Keratinocyte (primary cell): Measurements from ENCODE around the gene ZNF511. TPM values are rescaled to one million over a fixed set of nuclear protein-coding genes. Genes with fewer than 3 reads are reported as not detected.

Source experiments
- DNase-seq: peaks from one replicate; pipeline ENCODE4 v3.0.0-alpha.2; 2011; ENCODE audit warnings: low read depth, missing footprints, low spot score
- FAIRE-seq: peaks from 2 replicates; lab custom pipeline; 2011; peaks lifted over from hg19 to GRCh38; lab: Jason Lieb, UNC
- H2AFZ ChIP-seq: 2 replicates; pipeline ENCODE4 v1.6.0; 2012; ENCODE audit warnings: low read length, control low read depth, inconsistent platforms; ENCODE audit not compliant: control insufficient read depth
- H3K27ac ChIP-seq: 2 replicates; pipeline ENCODE4 v1.5.1; 2011; ENCODE audit warnings: low read length; ENCODE audit not compliant: control insufficient read depth, insufficient read depth
- H3K27me3 ChIP-seq: 3 replicates; pipeline ENCODE4 v1.6.0; 2011; ENCODE audit warnings: low read length; ENCODE audit not compliant: control insufficient read depth, insufficient read depth; ENCODE audit errors: extremely low read depth
- H3K36me3 ChIP-seq, 2 experiments: 2 replicates in 1 of 2; 3 replicates in 1 of 2; pipeline ENCODE4 v1.5.1; 2011; ENCODE audit warnings: low read length in 2 of 2, mild to moderate bottlenecking in 1 of 2; ENCODE audit not compliant: control insufficient read depth in 2 of 2, insufficient read depth in 2 of 2; ENCODE audit errors: extremely low read depth in 1 of 2
- H3K4me1 ChIP-seq: 3 replicates; pipeline ENCODE4 v1.5.1; 2011; ENCODE audit warnings: low read length; ENCODE audit not compliant: control insufficient read depth, insufficient read depth; ENCODE audit errors: extremely low read depth
- H3K4me2 ChIP-seq: 3 replicates; pipeline ENCODE4 v1.6.0; 2011; ENCODE audit warnings: low read depth, low read length; ENCODE audit not compliant: control insufficient read depth, insufficient read depth; ENCODE audit errors: extremely low read depth
- H3K4me3 ChIP-seq, 3 experiments: fragments of 200-600 bp in 1 of 3; sonication (generic) in 1 of 3; 2 replicates in 2 of 3; 3 replicates in 1 of 3; pipeline ENCODE4 v1.5.1; 2011 to 2016; ENCODE audit warnings: low read length in 3 of 3, mild to moderate bottlenecking in 3 of 3, control low read depth in 2 of 3, inconsistent platforms in 1 of 3, low read depth in 1 of 3, mixed read lengths in 1 of 3, mixed run types in 1 of 3, moderate library complexity in 1 of 3; ENCODE audit not compliant: control insufficient read depth in 2 of 3, insufficient read depth in 2 of 3; ENCODE audit errors: extremely low read depth in 1 of 3
- H3K79me2 ChIP-seq: 2 replicates; pipeline ENCODE4 v1.6.0; 2012; ENCODE audit warnings: low read length; ENCODE audit not compliant: control insufficient read depth, insufficient read depth
- H3K9ac ChIP-seq: 3 replicates; pipeline ENCODE4 v1.6.0; 2011; ENCODE audit warnings: low read length; ENCODE audit not compliant: control insufficient read depth, insufficient read depth; ENCODE audit errors: extremely low read depth
- H3K9me1 ChIP-seq: 3 replicates; pipeline ENCODE4 v1.6.0; 2011; ENCODE audit warnings: low read length; ENCODE audit not compliant: control insufficient read depth, insufficient read depth; ENCODE audit errors: extremely low read depth
- H3K9me3 ChIP-seq: 2 replicates; pipeline ENCODE4 v1.5.1; 2012; ENCODE audit warnings: low read depth, low read length; ENCODE audit not compliant: control insufficient read depth
- H4K20me1 ChIP-seq: 3 replicates; pipeline ENCODE4 v1.6.0; 2011; ENCODE audit warnings: low read length; ENCODE audit not compliant: control insufficient read depth, insufficient read depth; ENCODE audit errors: extremely low read depth
- EZH2 ChIP-seq: IDR thresholded peaks from one replicate; pipeline ENCODE4 v1.6.1; 2012; ENCODE audit warnings: inconsistent platforms, mild to moderate bottlenecking, low read length, moderate library complexity
- dilution Hi-C: fragments of 300-500 bp; cut with MboI; formaldehyde crosslinking; loops from one replicate; pipeline ENCODE4 v1.7.0; 2020; ENCODE audit warnings: low sequenced_read_pairs; ENCODE audit not compliant: extremely low pct_ligation_motif_present
- polyA plus RNA-seq, 5 experiments: library from polyadenylated mRNA; depleted of rRNA in 3 of 5; stranded (reverse) in 3 of 5; stranded (forward) in 1 of 5; unstranded in 1 of 5; fragments of >200 nt; gene quantifications; 1 replicate in 1 of 5; 2 replicates in 3 of 5; 3 replicates in 1 of 5; pipeline versions ENCODE4 v1.2.1 to v1.2.3, GENCODE V29; 2011 to 2012; ENCODE audit warnings: missing spikeins in 2 of 5, low read depth in 1 of 5, low replicate concordance in 1 of 5
- TF ChIP-seq, protein P1 (sequence below), 3 experiments: IDR thresholded peaks in 1 of 3; conservative IDR thresholded peaks in 1 of 3; optimal IDR thresholded peaks in 1 of 3; 2 replicates in 2 of 3; 3 replicates in 1 of 3; pipeline versions ENCODE3 to v1.5.1; 2011; ENCODE audit warnings: low read length in 3 of 3, mild to moderate bottlenecking in 3 of 3, moderate library complexity in 2 of 3, control low read depth in 1 of 3, inconsistent platforms in 1 of 3; ENCODE audit not compliant: insufficient read depth in 2 of 3; ENCODE audit errors: extremely low read depth in 1 of 3

Gene ZNF511
- polyA plus RNA-seq, 1 donor (not counting 4 experiments of a cell fraction or from before 2014, with no cell fraction given): 20.2 TPM

DNA sequence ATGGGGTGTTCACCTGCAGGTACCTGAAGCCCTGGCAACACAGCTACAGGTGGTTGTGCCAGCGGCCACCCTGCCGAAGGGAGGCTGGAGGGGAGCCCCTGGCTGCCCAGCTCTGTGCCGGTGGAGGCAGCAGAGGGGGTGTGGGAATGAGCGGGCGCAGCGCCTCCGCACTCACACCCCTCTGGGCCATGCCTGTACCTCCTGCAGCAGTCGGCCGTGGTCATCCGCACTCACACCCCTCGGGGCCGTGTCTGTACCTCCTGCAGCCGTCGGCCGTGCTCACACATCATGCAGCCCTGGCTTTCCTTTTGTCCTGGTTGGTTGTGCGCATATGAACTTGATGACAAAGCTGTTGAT, 1.7 kb downstream of the ZNF511 start:
- no peak for FAIRE-seq
- Histone ChIP-seq H3K4me3 (no peak overlapping the region), H3K36me3 (peaks cover 15 to 17% of the 10 kb centered on the region in 2 experiments), H3K27ac (no peak overlapping the region), H3K4me2 (no peak overlapping the region), H3K79me2 (peaks cover 30% of the 10 kb centered on the region), H2AFZ (no peak overlapping the region), H4K20me1 (peaks cover 3% of the 10 kb centered on the region), H3K9me1 (peaks cover 2% of the 10 kb centered on the region), H3K9ac (no peak overlapping the region), H3K27me3 (no peaks in the 10 kb centered on the region), H3K4me1 (peaks cover 9% of the 10 kb centered on the region), H3K9me3 (no peaks in the 10 kb centered on the region)
- TF ChIP-seq EZH2: no peak
- TF ChIP-seq, protein P1, sequence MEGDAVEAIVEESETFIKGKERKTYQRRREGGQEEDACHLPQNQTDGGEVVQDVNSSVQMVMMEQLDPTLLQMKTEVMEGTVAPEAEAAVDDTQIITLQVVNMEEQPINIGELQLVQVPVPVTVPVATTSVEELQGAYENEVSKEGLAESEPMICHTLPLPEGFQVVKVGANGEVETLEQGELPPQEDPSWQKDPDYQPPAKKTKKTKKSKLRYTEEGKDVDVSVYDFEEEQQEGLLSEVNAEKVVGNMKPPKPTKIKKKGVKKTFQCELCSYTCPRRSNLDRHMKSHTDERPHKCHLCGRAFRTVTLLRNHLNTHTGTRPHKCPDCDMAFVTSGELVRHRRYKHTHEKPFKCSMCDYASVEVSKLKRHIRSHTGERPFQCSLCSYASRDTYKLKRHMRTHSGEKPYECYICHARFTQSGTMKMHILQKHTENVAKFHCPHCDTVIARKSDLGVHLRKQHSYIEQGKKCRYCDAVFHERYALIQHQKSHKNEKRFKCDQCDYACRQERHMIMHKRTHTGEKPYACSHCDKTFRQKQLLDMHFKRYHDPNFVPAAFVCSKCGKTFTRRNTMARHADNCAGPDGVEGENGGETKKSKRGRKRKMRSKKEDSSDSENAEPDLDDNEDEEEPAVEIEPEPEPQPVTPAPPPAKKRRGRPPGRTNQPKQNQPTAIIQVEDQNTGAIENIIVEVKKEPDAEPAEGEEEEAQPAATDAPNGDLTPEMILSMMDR (optimal IDR thresholded peaks at IDR 0.05 in 1 of 3, IDR thresholded peaks at IDR 0.05 in 1 of 3, conservative IDR thresholded peaks at IDR 0.05 in 1 of 3; ENCODE audit: extremely low read depth in 1 of 3, insufficient read depth in 2 of 3, low read length in 3 of 3): no peak
- no peak for DNase-seq
- dilution Hi-C loops: no loop called here

- DNase-seq: no peak
- no peak overlapping the region for H3K9ac ChIP-seq
- peaks cover 14% of the 10 kb centered on the region in 2 experiments for H3K36me3 ChIP-seq
- no peak overlapping the region for H2AFZ ChIP-seq
- H3K4me3 ChIP-seq: no peak overlapping the region
- H3K27me3 ChIP-seq: no peaks in the 10 kb centered on the region
- dilution Hi-C loops: no loop called here
- no peak for TF ChIP-seq EZH2
- TF ChIP-seq, protein P1 (optimal IDR thresholded peaks at IDR 0.05 in 1 of 3, IDR thresholded peaks at IDR 0.05 in 1 of 3, conservative IDR thresholded peaks at IDR 0.05 in 1 of 3; ENCODE audit: extremely low read depth in 1 of 3, insufficient read depth in 2 of 3, low read length in 3 of 3): no peak
- H3K9me1 ChIP-seq: peaks cover 2% of the 10 kb centered on the region
- peaks cover 1% of the 10 kb centered on the region for H4K20me1 ChIP-seq
- H3K4me1 ChIP-seq: peaks cover 9% of the 10 kb centered on the region
- H3K79me2 ChIP-seq: peaks cover 26% of the 10 kb centered on the region
- H3K27ac ChIP-seq: no peak overlapping the region
- H3K4me2 ChIP-seq: no peak overlapping the region
- H3K9me3 ChIP-seq: no peaks in the 10 kb centered on the region
- no peak for FAIRE-seq
These were observed 2.1 kb downstream of the ZNF511 start for GRCh38 chr10:133310789-133311188.
